Lung microvascular endothelial cell (primary cell): ENCODE results near the gene ZKSCAN3. TPM values are rescaled to one million over a fixed set of nuclear protein-coding genes. Genes with fewer than 3 reads are reported as not detected.

Experiments used
- total RNA-seq: library from RNA; depleted of rRNA; stranded (reverse); fragments of >200 nt; gene quantifications from 2 replicates; pipeline ENCODE4 v1.2.1, GENCODE V29; 2014

The ZKSCAN3 gene
- total RNA-seq, 1 donor from 2014 or later: 4.0 TPM

Other genes with a start within 250 kb of the ZKSCAN3 start
- 12.0 and 14.9 TPM in 2 replicates for gene ZSCAN16, start 225.3 kb upstream of the ZKSCAN3 start, total RNA-seq
- 8.5 and 12.3 TPM in 2 replicates for gene ZKSCAN8, start 208.1 kb upstream of the ZKSCAN3 start, total RNA-seq
- 6.5 and 10.1 TPM in 2 replicates for gene ZSCAN9, start 124.7 kb upstream of the ZKSCAN3 start, total RNA-seq
- 3.1 and 4.0 TPM in 2 replicates for gene ZKSCAN4, start 97.7 kb upstream of the ZKSCAN3 start, total RNA-seq
- 0.20 and 0.22 TPM in 2 replicates for gene NKAPL, start 90.7 kb upstream of the ZKSCAN3 start, total RNA-seq
- 6.5 and 7.1 TPM in 2 replicates for gene ZSCAN26, start 82.8 kb upstream of the ZKSCAN3 start, total RNA-seq
- gene PGBD1, start 68.4 kb upstream of the ZKSCAN3 start, total RNA-seq: 4.1 and 5.0 TPM in 2 replicates
- 8.1 and 9.1 TPM in 2 replicates for gene ZSCAN31, start 13.8 kb upstream of the ZKSCAN3 start, total RNA-seq
- gene ZSCAN12, start 49.8 kb downstream of the ZKSCAN3 start, total RNA-seq: 2.2 and 3.2 TPM in 2 replicates
- gene ZSCAN23, start 93.5 kb downstream of the ZKSCAN3 start, total RNA-seq: 0.20 and 0.65 TPM in 2 replicates
- not detected in 2 replicates for gene GPX6, start 165.8 kb downstream of the ZKSCAN3 start, total RNA-seq
- not detected in 2 replicates for gene GPX5, start 175.9 kb downstream of the ZKSCAN3 start, total RNA-seq